ENCODE data around the gene ZNF470.

ZNF470 gene

DNA sequence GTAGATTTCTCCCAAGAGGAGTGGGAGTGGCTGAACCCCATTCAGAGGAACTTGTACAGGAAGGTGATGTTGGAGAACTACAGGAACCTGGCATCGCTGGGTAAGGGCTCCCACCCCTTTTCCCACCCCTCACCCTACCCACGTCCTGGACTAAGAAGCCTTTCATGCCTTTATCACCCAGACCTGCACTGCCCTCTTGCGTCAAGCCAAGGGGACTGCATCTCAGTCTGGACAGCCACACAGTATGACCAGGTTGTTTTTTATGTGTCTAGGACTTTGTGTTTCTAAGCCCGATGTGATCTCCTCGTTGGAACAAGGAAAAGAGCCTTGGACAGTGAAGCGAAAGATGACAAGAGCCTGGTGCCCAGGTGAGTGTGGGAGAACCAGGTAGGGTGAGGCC lies 19.7 kb upstream of the ZNF470 start:
- TF ChIP-seq CTCF (IDR thresholded peaks at IDR 0.05; ENCODE audit: borderline replicate concordance, control extremely low read depth, extremely low read depth, insufficient read depth, missing control alignments), result peak; percentile 3
- no peak for DNase-seq (ENCODE audit: low spot score)
- in situ Hi-C loops (cut with MboI; ENCODE audit: low sequenced_read_pairs, unreplicated experiment), result no loop called here

GRCh38 chr19:56554272-56554869 lies 12.9 kb upstream of the ZNF470 start:
- no peak for TF ChIP-seq CTCF (IDR thresholded peaks at IDR 0.05; ENCODE audit: borderline replicate concordance, control extremely low read depth, extremely low read depth, insufficient read depth, missing control alignments)
- in situ Hi-C loops (cut with MboI; ENCODE audit: low sequenced_read_pairs, unreplicated experiment), result no loop called here
- DNase-seq (ENCODE audit: low spot score), result no peak

- in situ Hi-C loops (cut with MboI; ENCODE audit: low sequenced_read_pairs, unreplicated experiment), result no loop called here
- TF ChIP-seq CTCF (IDR thresholded peaks at IDR 0.05; ENCODE audit: borderline replicate concordance, control extremely low read depth, extremely low read depth, insufficient read depth, missing control alignments), result no peak
- DNase-seq (ENCODE audit: low spot score), result no peak
Observed at GRCh38 chr19:56562766-56563165, 4.5 kb upstream of the ZNF470 start.

- no peak for TF ChIP-seq CTCF (IDR thresholded peaks at IDR 0.05; ENCODE audit: borderline replicate concordance, control extremely low read depth, extremely low read depth, insufficient read depth, missing control alignments)
- no peak for DNase-seq (ENCODE audit: low spot score)
- in situ Hi-C loops (cut with MboI; ENCODE audit: low sequenced_read_pairs, unreplicated experiment), result no loop called here
Observed at GRCh38 chr19:56566904-56567273, 379 bp upstream of the ZNF470 start.

- DNase-seq (ENCODE audit: low spot score), result no peak
- no peak for TF ChIP-seq CTCF (IDR thresholded peaks at IDR 0.05; ENCODE audit: borderline replicate concordance, control extremely low read depth, extremely low read depth, insufficient read depth, missing control alignments)
- in situ Hi-C loops (cut with MboI; ENCODE audit: low sequenced_read_pairs, unreplicated experiment), result no loop called here
Observed at GRCh38 chr19:56572589-56572988, 5.3 kb downstream of the ZNF470 start.

GRCh38 chr19:56573914-56574313 lies 6.6 kb downstream of the ZNF470 start:
- no peak for TF ChIP-seq CTCF (IDR thresholded peaks at IDR 0.05; ENCODE audit: borderline replicate concordance, control extremely low read depth, extremely low read depth, insufficient read depth, missing control alignments)
- DNase-seq (ENCODE audit: low spot score), result no peak
- in situ Hi-C loops (cut with MboI; ENCODE audit: low sequenced_read_pairs, unreplicated experiment), result no loop called here

All from GM13976 (cell line).